CD14-positive monocyte (primary cell): ENCODE data around the gene CNTLN. TPM values are rescaled to one million over a fixed set of nuclear protein-coding genes. Genes with fewer than 3 reads are reported as not detected.

Source experiments
- DNase-seq, 3 donors: peaks; one replicate each; pipeline ENCODE4 v3.0.0-alpha.2; 2011 to 2022
- H2AFZ ChIP-seq: 2 replicates; pipeline ENCODE4 v1.6.0; 2012; ENCODE audit warnings: mild to moderate bottlenecking, low read depth, low read length, inconsistent platforms; ENCODE audit not compliant: insufficient read depth, poor library complexity, severe bottlenecking
- H3K27ac ChIP-seq, 2 donors: 1 replicate in 1 of 2; 2 replicates in 1 of 2; pipeline ENCODE4 v1.5.1; 2012 to 2013; ENCODE audit warnings: low read length in 2 of 2, control low read depth in 1 of 2, inconsistent platforms in 1 of 2, low read depth in 1 of 2, mild to moderate bottlenecking in 1 of 2
- H3K27me3 ChIP-seq, 2 donors: one replicate each; pipeline versions ENCODE4 v1.6.0 to v1.6.1; 2011 to 2013; ENCODE audit warnings: low read length in 2 of 2; ENCODE audit not compliant: control insufficient read depth in 2 of 2, insufficient read depth in 2 of 2
- H3K36me3 ChIP-seq, 2 donors: replicated peaks in 1 of 2; 1 replicate in 1 of 2; 2 replicates in 1 of 2; pipeline versions ENCODE4 v1.5.1 to v1.6.1; 2012 to 2013; ENCODE audit warnings: low read length in 2 of 2, control low read depth in 1 of 2, inconsistent platforms in 1 of 2, mild to moderate bottlenecking in 1 of 2; ENCODE audit not compliant: insufficient read depth in 2 of 2, control insufficient read depth in 1 of 2
- H3K4me1 ChIP-seq, 2 donors: 1 replicate in 1 of 2; 2 replicates in 1 of 2; pipeline versions ENCODE4 v1.5.1 to v1.6.1; 2012 to 2013; ENCODE audit warnings: low read length in 2 of 2, control low read depth in 1 of 2, inconsistent platforms in 1 of 2, mild to moderate bottlenecking in 1 of 2, moderate library complexity in 1 of 2; ENCODE audit not compliant: insufficient read depth in 2 of 2, control insufficient read depth in 1 of 2
- H3K4me2 ChIP-seq: replicated peaks from 2 replicates; pipeline ENCODE3; 2012; ENCODE audit warnings: low read length, moderate library complexity, mild to moderate bottlenecking; ENCODE audit not compliant: poor library complexity, severe bottlenecking; ENCODE audit errors: extremely low read depth
- H3K4me3 ChIP-seq, 3 experiments: fragments of 200-600 bp in 1 of 3; sonication (generic) in 1 of 3; replicated peaks in 1 of 3; 1 replicate in 2 of 3; 2 replicates in 1 of 3; pipeline ENCODE4 v1.5.1; 2011 to 2013; ENCODE audit warnings: low read length in 3 of 3, mild to moderate bottlenecking in 3 of 3, control low read depth in 2 of 3, low read depth in 2 of 3, inconsistent platforms in 1 of 3, moderate library complexity in 1 of 3
- H3K79me2 ChIP-seq: 2 replicates; pipeline ENCODE4 v1.6.0; 2012; ENCODE audit warnings: mild to moderate bottlenecking, control low read depth, inconsistent platforms, low read length, moderate library complexity; ENCODE audit not compliant: insufficient read depth
- H3K9ac ChIP-seq: 2 replicates; pipeline ENCODE4 v1.6.0; 2017; ENCODE audit warnings: low read length, mild to moderate bottlenecking; ENCODE audit not compliant: insufficient read depth, poor library complexity, severe bottlenecking
- H3K9me3 ChIP-seq, 2 donors: replicated peaks in 1 of 2; 1 replicate in 1 of 2; 2 replicates in 1 of 2; pipeline versions ENCODE4 v1.5.1 to v1.6.1; 2012 to 2013; ENCODE audit warnings: low read length in 2 of 2, control low read depth in 1 of 2; ENCODE audit not compliant: control insufficient read depth in 1 of 2, insufficient read depth in 1 of 2
- H4K20me1 ChIP-seq: 2 replicates; pipeline ENCODE4 v1.6.0; 2012; ENCODE audit warnings: mild to moderate bottlenecking, low read length, control low read depth, moderate library complexity; ENCODE audit not compliant: insufficient read depth
- H3K27ac Mint-ChIP-seq, 7 donors: one replicate each; pipeline ENCODE4 v1.8.0; 2020; ENCODE audit warnings: mild to moderate bottlenecking in 7 of 7, mixed read lengths in 7 of 7, moderate library complexity in 6 of 7, inconsistent platforms in 2 of 7
- H3K27me3 Mint-ChIP-seq, 3 donors: one replicate each; pipeline ENCODE4 v1.8.0; 2021 to 2022; ENCODE audit warnings: low read depth in 3 of 3, mild to moderate bottlenecking in 3 of 3, mixed read lengths in 3 of 3, moderate library complexity in 3 of 3, inconsistent platforms in 1 of 3
- H3K36me3 Mint-ChIP-seq, 2 donors: one replicate each; pipeline ENCODE4 v1.8.0; 2020; ENCODE audit warnings: mixed read lengths in 2 of 2, inconsistent platforms in 1 of 2, mild to moderate bottlenecking in 1 of 2
- H3K4me1 Mint-ChIP-seq: one replicate; pipeline ENCODE4 v1.8.0; 2020; ENCODE audit warnings: mild to moderate bottlenecking, mixed read lengths
- H3K4me3 Mint-ChIP-seq, 2 donors: one replicate each; pipeline ENCODE4 v1.8.0; 2020; ENCODE audit warnings: mild to moderate bottlenecking in 2 of 2, mixed read lengths in 2 of 2, moderate library complexity in 1 of 2
- H3K9me3 Mint-ChIP-seq, 7 donors: one replicate each; pipeline ENCODE4 v1.8.0; 2020 to 2022; ENCODE audit warnings: mixed read lengths in 7 of 7, mild to moderate bottlenecking in 6 of 7, moderate library complexity in 6 of 7, inconsistent platforms in 2 of 7
- WGBS: methylation state at CpG from one replicate; pipeline ENCODE4 v1.1.5; 2013; ENCODE audit warnings: missing lambda C conversion rate; ENCODE audit not compliant: insufficient coverage; 5-methylcytosine and 5-hydroxymethylcytosine counted together
- intact Hi-C, 2 donors: fragments of 100-400 bp; cut with micrococcal nuclease; formaldehyde crosslinking; loops; one replicate each; pipeline versions ENCODE4 v1.15.0 to v1.15.1; 2023
- polyA plus RNA-seq, 3 donors: library from polyadenylated mRNA; depleted of rRNA in 1 of 3; unstranded in 2 of 3; stranded (reverse) in 1 of 3; fragments of 300-500 nt in 2 of 3; fragments of >200 nt in 1 of 3; fragmentation: Illumina TruSeq in 2 of 3; gene quantifications; 1 replicate in 2 of 3; 2 replicates in 1 of 3; pipeline ENCODE4 v1.2.3, GENCODE V29; 2012 to 2021
- TF ChIP-seq, protein P1 (sequence below): fragments of 200-600 bp; IDR thresholded peaks from one replicate; pipeline ENCODE4 v1.8.0; 2022; ENCODE audit warnings: antibody characterized with exemption, mild to moderate bottlenecking

The CNTLN gene
- polyA plus RNA-seq, 3 donors: 2.2 to 5.6 (median 4.0) TPM

DNA sequence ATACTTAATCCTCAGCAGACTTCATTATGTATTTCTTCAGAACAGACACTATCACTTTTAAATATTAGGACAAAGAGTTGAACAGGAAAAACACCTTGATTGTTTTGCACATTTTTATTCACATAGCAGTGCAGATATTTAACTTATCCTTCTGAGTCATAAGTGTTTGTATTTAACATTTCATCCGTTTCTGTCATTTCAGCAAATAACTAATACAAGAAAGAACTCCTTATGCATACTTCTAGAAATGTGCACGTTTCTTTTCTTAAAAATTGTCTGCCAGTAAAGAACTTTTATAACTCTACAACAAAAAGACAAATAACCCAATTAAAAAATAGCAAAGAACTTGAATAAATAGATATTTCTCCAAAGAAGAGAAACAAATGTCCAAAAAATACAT is 3.3 kb upstream of the CNTLN start:
- Histone ChIP-seq H3K4me3 (no peak overlapping the region), H3K4me1 (peaks cover 21 to 25% of the 10 kb centered on the region in 2 donors), H2AFZ (no peak overlapping the region), H3K36me3 (no peaks in the 10 kb centered on the region), H4K20me1 (no peaks in the 10 kb centered on the region), H3K9me3 (no peaks in the 10 kb centered on the region), H3K79me2 (peaks cover 17% of the 10 kb centered on the region), H3K9ac (no peak overlapping the region), H3K27ac (no peak overlapping the region), H3K27me3 (no peaks in the 10 kb centered on the region), H3K4me2 (no peak overlapping the region)
- Mint-ChIP-seq H3K4me3 (no peak overlapping the region), H3K36me3 (peaks cover 0 to 2% of the 10 kb centered on the region in 2 donors), H3K27ac (no peak overlapping the region), H3K9me3 (peaks cover 0 to 3% (median 0%) of the 10 kb centered on the region in 7 donors), H3K27me3 (peaks cover 0 to 3% (median 2%) of the 10 kb centered on the region in 3 donors), H3K4me1 (peaks cover 29% of the 10 kb centered on the region)
- no peak for DNase-seq
- intact Hi-C loops: no loop called here
- TF ChIP-seq, protein P1, sequence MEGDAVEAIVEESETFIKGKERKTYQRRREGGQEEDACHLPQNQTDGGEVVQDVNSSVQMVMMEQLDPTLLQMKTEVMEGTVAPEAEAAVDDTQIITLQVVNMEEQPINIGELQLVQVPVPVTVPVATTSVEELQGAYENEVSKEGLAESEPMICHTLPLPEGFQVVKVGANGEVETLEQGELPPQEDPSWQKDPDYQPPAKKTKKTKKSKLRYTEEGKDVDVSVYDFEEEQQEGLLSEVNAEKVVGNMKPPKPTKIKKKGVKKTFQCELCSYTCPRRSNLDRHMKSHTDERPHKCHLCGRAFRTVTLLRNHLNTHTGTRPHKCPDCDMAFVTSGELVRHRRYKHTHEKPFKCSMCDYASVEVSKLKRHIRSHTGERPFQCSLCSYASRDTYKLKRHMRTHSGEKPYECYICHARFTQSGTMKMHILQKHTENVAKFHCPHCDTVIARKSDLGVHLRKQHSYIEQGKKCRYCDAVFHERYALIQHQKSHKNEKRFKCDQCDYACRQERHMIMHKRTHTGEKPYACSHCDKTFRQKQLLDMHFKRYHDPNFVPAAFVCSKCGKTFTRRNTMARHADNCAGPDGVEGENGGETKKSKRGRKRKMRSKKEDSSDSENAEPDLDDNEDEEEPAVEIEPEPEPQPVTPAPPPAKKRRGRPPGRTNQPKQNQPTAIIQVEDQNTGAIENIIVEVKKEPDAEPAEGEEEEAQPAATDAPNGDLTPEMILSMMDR: no peak
- WGBS: no CpG with 5 or more reads among the region's 2 CpGs

GRCh38 chr9:17135295-17136160 is 688 bp downstream of the CNTLN start:
- Histone ChIP-seq H3K4me2 (peak overlapping the region; percentile 92), H3K9me3 (no peaks in the 10 kb centered on the region), H3K9ac (peak overlapping the region; percentile 85), H4K20me1 (no peaks in the 10 kb centered on the region), H3K4me3 (peak overlapping the region; percentile 84 to 98 (median 93)), H3K36me3 (no peaks in the 10 kb centered on the region), H3K27ac (peak overlapping the region; percentile 60 to 92), H3K4me1 (peaks cover 13 to 26% of the 10 kb centered on the region in 2 donors), H3K27me3 (no peaks in the 10 kb centered on the region), H3K79me2 (peaks cover 55% of the 10 kb centered on the region), H2AFZ (peak overlapping the region; percentile 97)
- intact Hi-C loops: no loop called here
- 1% methylated on average over 30 of the region's 44 CpGs for WGBS
- peaks cover 36% of the 10 kb centered on the region for H3K4me1 Mint-ChIP-seq
- H3K36me3 Mint-ChIP-seq: peaks cover 2 to 5% of the 10 kb centered on the region in 2 donors
- no peaks in the 10 kb centered on the region for H3K27me3 Mint-ChIP-seq
- DNase-seq: peak in 1 of 3 donors; percentile 3
- H3K9me3 Mint-ChIP-seq: peaks cover 0 to 2% (median 0%) of the 10 kb centered on the region in 7 donors
- peak overlapping the region; percentile 93 to 94 for H3K4me3 Mint-ChIP-seq
- TF ChIP-seq, protein P1: no peak
- peak overlapping the region; percentile 75 to 94 (median 86) for H3K27ac Mint-ChIP-seq
